H1 (cell line): Measurements from ENCODE around the gene URGCP. TPM values are rescaled to one million over a fixed set of nuclear protein-coding genes. Genes with fewer than 3 reads are reported as not detected.
A peak's percentile ranks its signal among the peaks of the same experiment; 100 is the strongest.

Source experiments
- CTCF ChIA-PET: fragments of 300-600 bp; sonication (Branson Sonifier 250); formaldehyde crosslinking; loops from one replicate; lab custom pipeline; 2021; ENCODE audit not compliant: partially characterized antibody; lab: Charles Lee
- POLR2A ChIA-PET: fragments of 300-600 bp; sonication (Branson Sonifier 250); formaldehyde crosslinking; loops from one replicate; lab custom pipeline; 2021; ENCODE audit warnings: inconsistent platforms; ENCODE audit not compliant: partially characterized antibody; lab: Charles Lee
- DNase-seq, 2 experiments: peaks; one replicate each; pipeline versions ENCODE4 v3.0.0 to v3.0.0-alpha.2; 2010 to 2022; ENCODE audit warnings: low spot score in 2 of 2, low read depth in 1 of 2, mixed read lengths in 1 of 2
- FAIRE-seq: peaks from 2 replicates; lab custom pipeline; 2011; peaks lifted over from hg19 to GRCh38; lab: Jason Lieb, UNC
- H2AFZ ChIP-seq: 2 replicates; pipeline ENCODE4 v1.8.1; 2012; ENCODE audit warnings: low read length, inconsistent platforms
- H2AK5ac ChIP-seq: 2 replicates; pipeline ENCODE4 v1.6.1; 2013; ENCODE audit warnings: low read depth, low read length
- H2BK120ac ChIP-seq: replicated peaks from 2 replicates; pipeline ENCODE3; 2013; ENCODE audit warnings: low read depth, low read length, inconsistent platforms
- H2BK12ac ChIP-seq: 2 replicates; pipeline ENCODE4 v1.6.1; 2013; ENCODE audit warnings: low read depth, low read length
- H2BK15ac ChIP-seq: 2 replicates; pipeline ENCODE4 v1.6.1; 2013; ENCODE audit warnings: low read length
- H2BK20ac ChIP-seq: 2 replicates; pipeline ENCODE4 v1.6.1; 2013; ENCODE audit warnings: low read length
- H2BK5ac ChIP-seq: 2 replicates; pipeline ENCODE4 v1.6.1; 2013; ENCODE audit warnings: low read depth, low read length
- H3K14ac ChIP-seq: 2 replicates; pipeline ENCODE4 v1.6.1; 2013; ENCODE audit warnings: inconsistent platforms; ENCODE audit not compliant: insufficient read length
- H3K18ac ChIP-seq: 2 replicates; pipeline ENCODE4 v1.6.1; 2013; ENCODE audit warnings: low read length; ENCODE audit errors: extremely low read depth
- H3K23ac ChIP-seq: 2 replicates; pipeline ENCODE4 v1.6.1; 2013; ENCODE audit warnings: inconsistent platforms; ENCODE audit not compliant: insufficient read length
- H3K23me2 ChIP-seq: 2 replicates; pipeline ENCODE4 v1.6.1; 2013; ENCODE audit warnings: low read depth, low read length
- H3K27ac ChIP-seq: 2 replicates; pipeline ENCODE4 v1.6.1; 2011; ENCODE audit warnings: low read depth, low read length, inconsistent platforms
- H3K27me3 ChIP-seq, 4 experiments: replicated peaks in 1 of 4; 1 replicate in 1 of 4; 2 replicates in 3 of 4; pipeline versions ENCODE4 v1.6.1 to v1.8.1; 2011 to 2013; ENCODE audit warnings: low read length in 3 of 4, mild to moderate bottlenecking in 3 of 4, inconsistent platforms in 2 of 4, mixed read lengths in 2 of 4, moderate library complexity in 1 of 4; ENCODE audit not compliant: control insufficient read depth in 3 of 4, insufficient read depth in 3 of 4; ENCODE audit errors: extremely low read depth in 1 of 4
- H3K36me3 ChIP-seq, 4 experiments: 2 replicates each; pipeline versions ENCODE4 v1.6.1 to v1.8.1; 2011 to 2013; ENCODE audit warnings: mild to moderate bottlenecking in 4 of 4, low read length in 3 of 4, moderate library complexity in 2 of 4, control low read depth in 1 of 4, inconsistent platforms in 1 of 4; ENCODE audit not compliant: insufficient read depth in 4 of 4, control insufficient read depth in 2 of 4
- H3K4ac ChIP-seq: replicated peaks from 2 replicates; pipeline ENCODE3; 2013; ENCODE audit warnings: low read length, low read depth, mixed read lengths, inconsistent platforms; ENCODE audit not compliant: insufficient read length
- H3K4me1 ChIP-seq, 4 experiments: replicated peaks in 1 of 4; 1 replicate in 1 of 4; 2 replicates in 3 of 4; pipeline versions ENCODE4 v1.6.1 to v1.8.1; 2011 to 2013; ENCODE audit warnings: low read length in 3 of 4, inconsistent platforms in 2 of 4, mixed read lengths in 1 of 4; ENCODE audit not compliant: insufficient read depth in 4 of 4, control insufficient read depth in 3 of 4
- H3K4me2 ChIP-seq, 2 experiments: 2 replicates each; pipeline versions ENCODE4 v1.6.1 to v1.8.1; 2011 to 2013; ENCODE audit warnings: low read depth in 2 of 2, low read length in 2 of 2, control low read depth in 1 of 2, inconsistent platforms in 1 of 2, mild to moderate bottlenecking in 1 of 2; ENCODE audit not compliant: insufficient read depth in 1 of 2
- H3K4me3 ChIP-seq, 4 experiments: fragments of 200-600, 300-600 bp in 1 of 4; sonication (generic), shearing (Covaris generic), sonication (Bioruptor Twin) in 1 of 4; 2 replicates each; pipeline versions ENCODE4 v1.5.1 to v1.8.1; 2011 to 2016; ENCODE audit warnings: low read length in 4 of 4, low read depth in 3 of 4, control low read depth in 2 of 4, inconsistent platforms in 2 of 4, mild to moderate bottlenecking in 2 of 4, mixed read lengths in 1 of 4, moderate library complexity in 1 of 4; ENCODE audit not compliant: insufficient read depth in 2 of 4; ENCODE audit errors: extremely low read depth in 1 of 4
- H3K56ac ChIP-seq: replicated peaks from 2 replicates; pipeline ENCODE3; 2013; ENCODE audit warnings: low read depth, mild to moderate bottlenecking, mixed read lengths, low read length, inconsistent platforms; ENCODE audit not compliant: insufficient read length
- H3K79me1 ChIP-seq: 2 replicates; pipeline ENCODE4 v1.6.1; 2013; ENCODE audit warnings: low read depth, low read length, control low read depth
- H3K79me2 ChIP-seq, 2 experiments: 2 replicates each; pipeline versions ENCODE4 v1.6.1 to v1.8.1; 2012 to 2013; ENCODE audit warnings: low read length in 2 of 2, mild to moderate bottlenecking in 2 of 2, inconsistent platforms in 1 of 2; ENCODE audit not compliant: insufficient read depth in 2 of 2, control insufficient read depth in 1 of 2
- H3K9ac ChIP-seq, 4 experiments: replicated peaks in 1 of 4; 1 replicate in 1 of 4; 2 replicates in 3 of 4; pipeline versions ENCODE4 v1.6.1 to v1.8.1; 2011 to 2013; ENCODE audit warnings: low read depth in 3 of 4, low read length in 3 of 4, control low read depth in 2 of 4, mild to moderate bottlenecking in 2 of 4, moderate library complexity in 2 of 4, inconsistent platforms in 1 of 4; ENCODE audit errors: extremely low read depth in 1 of 4
- H3K9me3 ChIP-seq, 2 experiments: 2 replicates each; pipeline versions ENCODE4 v1.6.1 to v1.8.1; 2012 to 2013; ENCODE audit warnings: mild to moderate bottlenecking in 2 of 2, moderate library complexity in 2 of 2, control low read depth in 1 of 2, inconsistent platforms in 1 of 2, low read depth in 1 of 2, low read length in 1 of 2, mixed read lengths in 1 of 2; ENCODE audit not compliant: insufficient read depth in 2 of 2
- H4K20me1 ChIP-seq, 2 experiments: replicated peaks in 1 of 2; 2 replicates each; pipeline versions ENCODE3 to v1.8.1; 2011 to 2013; ENCODE audit warnings: inconsistent platforms in 2 of 2, low read length in 2 of 2, mild to moderate bottlenecking in 1 of 2; ENCODE audit not compliant: insufficient read depth in 2 of 2, control insufficient read depth in 1 of 2
- H4K5ac ChIP-seq: 2 replicates; pipeline ENCODE4 v1.6.1; 2013; ENCODE audit warnings: low read length, low read depth, mixed read lengths, inconsistent platforms; ENCODE audit not compliant: insufficient read length
- H4K8ac ChIP-seq: 2 replicates; pipeline ENCODE4 v1.8.0; 2013; ENCODE audit warnings: mild to moderate bottlenecking, moderate library complexity, low read length, inconsistent platforms; ENCODE audit not compliant: insufficient read depth; ENCODE audit errors: extremely low read depth
- H4K91ac ChIP-seq: replicated peaks from 2 replicates; pipeline ENCODE3; 2013; ENCODE audit warnings: low read length, mixed read lengths, inconsistent platforms; ENCODE audit not compliant: insufficient read length
- ASH2L ChIP-seq: fragments of 200-600, 300-600 bp; sonication (generic); IDR thresholded peaks from one replicate; pipeline ENCODE4 v1.7.1; 2017; ENCODE audit warnings: low read length
- EP300 ChIP-seq, 2 experiments: IDR thresholded peaks; 1 replicate in 1 of 2; 2 replicates in 1 of 2; pipeline ENCODE4 v1.6.1; 2011 to 2012; ENCODE audit warnings: low read depth in 2 of 2, low read length in 2 of 2, mild to moderate bottlenecking in 2 of 2, borderline replicate concordance in 1 of 2, inconsistent platforms in 1 of 2, moderate library complexity in 1 of 2
- GTF2F1 ChIP-seq: IDR thresholded peaks from 2 replicates; pipeline ENCODE4 v1.6.1; 2012; ENCODE audit warnings: low read depth, low read length, improper control_type of control experiment, borderline replicate concordance
- KDM1A ChIP-seq: fragments of 200-600, 300-600 bp; sonication (generic); IDR thresholded peaks from 2 replicates; pipeline ENCODE4 v1.7.1; 2016; ENCODE audit warnings: mild to moderate bottlenecking, low read length, borderline replicate concordance
- KDM4A ChIP-seq: IDR thresholded peaks from one replicate; pipeline ENCODE4 v1.7.1; 2012; ENCODE audit warnings: low read depth, mild to moderate bottlenecking, moderate library complexity, low read length, inconsistent platforms; ENCODE audit not compliant: severe bottlenecking
- POLR2A ChIP-seq, 2 experiments: IDR thresholded peaks; 1 replicate in 1 of 2; 2 replicates in 1 of 2; pipeline ENCODE4 v1.6.1; 2011; ENCODE audit warnings: low read depth in 2 of 2, low read length in 2 of 2, mild to moderate bottlenecking in 2 of 2; ENCODE audit errors: control extremely low read depth in 1 of 2
- POLR2AphosphoS5 ChIP-seq: IDR thresholded peaks from 2 replicates; pipeline ENCODE4 v1.6.1; 2011; ENCODE audit warnings: low read depth, low read length
- SAP30 ChIP-seq: fragments of 300-600 bp; sonication (generic); IDR thresholded peaks from 2 replicates; pipeline ENCODE4 v1.7.1; 2012; ENCODE audit warnings: low read length, moderate library complexity, mild to moderate bottlenecking, inconsistent platforms; ENCODE audit not compliant: insufficient read depth, insufficient replicate concordance
- TAF7 ChIP-seq: optimal IDR thresholded peaks from 2 replicates; pipeline ENCODE3; 2011; ENCODE audit warnings: low read depth, mild to moderate bottlenecking, inconsistent platforms, low read length, moderate library complexity, borderline replicate concordance
- YY1 ChIP-seq: IDR thresholded peaks from 2 replicates; pipeline ENCODE4 v1.6.1; 2011; ENCODE audit warnings: low read depth, mild to moderate bottlenecking, low read length
- WGBS, 2 experiments: shearing (Covaris generic) in 1 of 2; methylation state at CpG; one replicate each; pipeline versions ENCODE4 v1.1.6 to v1.1.7; 2013 to 2015; ENCODE audit warnings: low lambda C conversion rate in 2 of 2, mixed read lengths in 2 of 2, inconsistent platforms in 1 of 2, low coverage in 1 of 2, missing lambda C conversion rate in 1 of 2; ENCODE audit not compliant: insufficient replicate concordance in 2 of 2, insufficient coverage in 1 of 2, insufficient read length in 1 of 2; ENCODE audit errors: extremely low coverage in 1 of 2, missing lambda C conversion rate in 1 of 2; 5-methylcytosine and 5-hydroxymethylcytosine counted together
- polyA plus RNA-seq, 7 experiments: library from polyadenylated mRNA; depleted of rRNA in 3 of 7; stranded (reverse) in 5 of 7; unstranded in 2 of 7; fragments of >200 nt in 5 of 7; fragments of 200-250 nt in 2 of 7; gene quantifications; 1 replicate in 5 of 7; 2 replicates in 1 of 7; 4 replicates in 1 of 7; pipeline versions ENCODE4 v1.2.1 to v1.2.3, GENCODE V29; 2011 to 2013; ENCODE audit warnings: missing spikeins in 2 of 7, mixed read lengths in 2 of 7
- total RNA-seq: library from RNA; stranded (reverse); fragmentation: NEBNext Ultra II Directional; extraction: Animal tissue kit (Norgen Biotek cat#: 25700); gene quantifications from 2 replicates; pipeline ENCODE4 v1.2.1, GENCODE V29; 2021

URGCP gene
- total and polyA plus RNA-seq, 2 of the 8 experiments (the other 6 are each of a cell fraction or from before 2014, with no cell fraction given) = 9.0 to 18.7 TPM

DNA sequence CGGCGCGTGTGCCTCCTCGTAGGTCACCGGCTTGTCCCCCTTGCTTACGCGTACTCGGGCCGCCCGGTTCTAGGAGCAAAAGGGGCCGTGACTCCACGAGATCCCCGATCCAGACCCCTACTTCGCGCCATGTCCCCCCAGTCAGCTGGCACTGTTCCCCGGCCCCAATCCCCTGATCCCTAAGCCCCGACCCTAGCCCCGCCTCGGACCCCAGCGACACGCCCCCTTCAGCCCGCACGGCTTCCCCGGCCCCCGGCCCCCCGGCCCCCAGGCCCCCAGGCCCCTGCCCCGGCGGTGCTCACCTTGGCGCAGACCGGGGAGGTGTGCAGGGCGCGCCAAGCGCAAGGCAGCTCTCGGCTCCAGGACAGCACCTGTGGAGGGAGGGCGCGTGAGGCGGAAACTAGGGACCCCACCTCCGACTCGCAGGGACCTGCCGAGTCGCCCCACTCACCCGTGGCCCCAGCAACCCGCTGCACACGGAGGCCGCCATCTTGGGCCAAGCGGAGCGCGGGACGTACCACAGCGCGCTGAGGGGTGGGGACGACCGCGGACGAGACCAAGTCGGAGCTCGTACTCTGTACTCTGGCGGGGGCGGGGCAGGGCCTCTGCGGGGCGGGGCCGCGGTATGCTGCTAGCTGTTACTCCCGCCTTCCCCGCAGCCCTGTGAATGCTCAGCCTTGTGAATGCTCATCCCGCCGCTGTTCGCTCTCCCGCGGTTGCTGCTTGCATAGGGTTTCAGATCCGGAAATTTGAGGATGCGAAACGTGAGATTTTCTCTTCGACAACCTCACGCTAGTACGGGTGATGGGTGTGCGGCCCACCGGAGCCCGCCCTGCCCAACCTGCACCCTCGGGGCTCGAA lies 37.2 kb downstream of the URGCP start, which contains the start of gene MRPS24:
Gene MRPS24 (minus strand): TSS at position 512 of the 861 bp plus-strand sequence. CDS start 22 bp downstream, at position 490.
- FAIRE-seq = no peak
- CTCF ChIA-PET = interaction anchor here (0.6 to 0.9 kb wide), 2 partner anchors 31 to 114 kb away, joined by 3 read pairs; no protein-coding TSS in a partner anchor
- peak within 1 kb of the TSS; percentile 51 for H3K56ac ChIP-seq
- TF ChIP-seq POLR2A (IDR thresholded peaks at IDR 0.05; ENCODE audit: control extremely low read depth in 1 of 2, low read depth in 2 of 2, low read length in 2 of 2) (peak; percentile 85 to 95), TAF7 (peak; percentile 93), KDM4A (peak; percentile 90), SAP30 (peak; percentile 66), EP300 (IDR thresholded peaks at IDR 0.05; ENCODE audit: borderline replicate concordance in 1 of 2, low read depth in 2 of 2, low read length in 2 of 2) (peak in 1 of 2 experiments; percentile 99; a peak in 2 of 3 replicates), GTF2F1 (no peak), ASH2L (peak; percentile 74), KDM1A (no peak), YY1 (peak; percentile 98), POLR2AphosphoS5 (peak; percentile 96)

More for the DNA sequence above, 37.2 kb downstream of the URGCP start, which contains the start of gene MRPS24:
- H3K4me1 ChIP-seq = peaks cover 3 to 14% (median 6%) of the 10 kb centered on the region in 4 experiments
- peaks cover 0 to 3% of the 10 kb centered on the region in 2 experiments for H4K20me1 ChIP-seq
- 0 out of 2 replicates have a peak, but pooled peaks cover 2% of the 10 kb centered on the region for H3K79me1 ChIP-seq
- H2AK5ac ChIP-seq = no peak within 1 kb of the TSS
- H3K23ac ChIP-seq = no peak within 1 kb of the TSS
- H3K27me3 ChIP-seq = no peaks in the 10 kb centered on the region
- H4K91ac ChIP-seq = peak within 1 kb of the TSS; percentile 98
- H2BK15ac ChIP-seq = peak within 1 kb of the TSS; percentile 77; the same call in 1 of the 2 replicates
- peak within 1 kb of the TSS; percentile 52 to 94 (median 88) for H3K9ac ChIP-seq
- H3K4ac ChIP-seq = peak within 1 kb of the TSS; percentile 92
- H3K79me2 ChIP-seq = no peaks in the 10 kb centered on the region
- H3K27ac ChIP-seq = peak within 1 kb of the TSS; percentile 90
- H3K9me3 ChIP-seq = no peaks in the 10 kb centered on the region
- H3K4me2 ChIP-seq = peak within 1 kb of the TSS; percentile 78 to 90
- H3K36me3 ChIP-seq = peaks cover 0 to 19% (median 8%) of the 10 kb centered on the region in 4 experiments; a peak in 4 of 8 replicates
- 3% methylated on average over 49 of the region's 81 CpGs; no CpG with 5 or more reads in 1 of the 2 experiments for WGBS, 2 experiments
- H3K14ac ChIP-seq = no peak within 1 kb of the TSS
- peak; percentile 84 to 97 for DNase-seq
- peaks cover 2% of the 10 kb centered on the region; the same call in 1 of the 2 replicates for H3K23me2 ChIP-seq
- peak within 1 kb of the TSS; percentile 93; the same call in 1 of the 2 replicates for H2BK5ac ChIP-seq
- H4K5ac ChIP-seq = peak within 1 kb of the TSS; percentile 98
- H3K4me3 ChIP-seq = peak within 1 kb of the TSS; percentile 69 to 90 (median 82)
- POLR2A ChIA-PET = interaction anchor here (0.6 to 1.9 kb wide), 12 partner anchors 9 to 942 kb away, joined by 3 to 7 read pairs (median 4); partner anchors contain the start of genes STK17A, UBE2D4 and URGCP
- peak within 1 kb of the TSS; percentile 94 for H2AFZ ChIP-seq
- no peak within 1 kb of the TSS for H2BK120ac ChIP-seq
- H2BK20ac ChIP-seq = no peak within 1 kb of the TSS
- H4K8ac ChIP-seq = peak within 1 kb of the TSS; percentile 98
- peak within 1 kb of the TSS; percentile 100 for H3K18ac ChIP-seq
- H2BK12ac ChIP-seq = no peak within 1 kb of the TSS
